MM.1S (cell line): ENCODE results near the gene SIL1.

Source experiments
- DNase-seq: peaks from one replicate; pipeline ENCODE4 v3.0.0-alpha.2; 2015
- H2AFZ ChIP-seq: fragments of 300-600 bp; sonication (generic); 2 replicates; pipeline ENCODE4 v1.6.0; 2016; ENCODE audit warnings: antibody characterized with exemption, low read length
- H3F3A ChIP-seq: fragments of 300-600 bp; sonication (generic); 2 replicates; pipeline ENCODE4 v1.6.1; 2016; ENCODE audit warnings: mild to moderate bottlenecking, antibody characterized with exemption, low read length, moderate library complexity, mixed read lengths; ENCODE audit not compliant: insufficient read depth
- H3K27ac ChIP-seq: fragments of 300-600 bp; sonication (generic); 2 replicates; pipeline ENCODE4 v1.5.1; 2016; ENCODE audit warnings: mild to moderate bottlenecking, low read length
- H3K27me3 ChIP-seq: fragments of 300-600 bp; sonication (generic); replicated peaks from 2 replicates; pipeline ENCODE4 v1.6.0; 2016; ENCODE audit warnings: low read length; ENCODE audit not compliant: insufficient read depth
- H3K36me3 ChIP-seq: fragments of 300-600 bp; sonication (generic); replicated peaks from 2 replicates; pipeline ENCODE4 v1.6.1; 2016; ENCODE audit warnings: mild to moderate bottlenecking, low read length, mixed read lengths; ENCODE audit not compliant: insufficient read depth
- H3K4me1 ChIP-seq: fragments of 300-600 bp; sonication (generic); 2 replicates; pipeline ENCODE4 v1.6.1; 2016; ENCODE audit warnings: low read length, mixed read lengths
- H3K4me2 ChIP-seq: fragments of 300-600 bp; sonication (generic); 2 replicates; pipeline ENCODE4 v1.6.0; 2016; ENCODE audit warnings: low read depth, low read length
- H3K4me3 ChIP-seq: fragments of 300-600 bp; sonication (generic); 2 replicates; pipeline ENCODE4 v1.5.1; 2016; ENCODE audit warnings: low read length, mixed read lengths
- H3K79me2 ChIP-seq: fragments of 300-600 bp; sonication (generic); 2 replicates; pipeline ENCODE4 v1.6.1; 2016; ENCODE audit warnings: mixed run types, low read length, mixed read lengths
- H3K9ac ChIP-seq: fragments of 300-600 bp; sonication (generic); 2 replicates; pipeline ENCODE4 v1.6.1; 2016; ENCODE audit warnings: low read length, mixed read lengths
- H3K9me2 ChIP-seq: fragments of 300-600 bp; sonication (generic); replicated peaks from 2 replicates; pipeline ENCODE4 v1.6.1; 2016; ENCODE audit warnings: mild to moderate bottlenecking, low read length, mixed read lengths; ENCODE audit not compliant: insufficient read depth
- H3K9me3 ChIP-seq: fragments of 300-600 bp; sonication (generic); replicated peaks from 2 replicates; pipeline ENCODE4 v1.6.1; 2016; ENCODE audit warnings: mild to moderate bottlenecking, low read length, mixed read lengths; ENCODE audit not compliant: insufficient read depth
- H4K20me1 ChIP-seq: fragments of 300-600 bp; sonication (generic); 2 replicates; pipeline ENCODE4 v1.6.1; 2016; ENCODE audit warnings: mild to moderate bottlenecking, low read length, moderate library complexity, mixed read lengths; ENCODE audit not compliant: insufficient read depth
- EZH2 ChIP-seq: fragments of 300-600 bp; sonication (generic); optimal IDR thresholded peaks from 2 replicates; pipeline ENCODE3; 2017; ENCODE audit warnings: low read depth, mild to moderate bottlenecking, antibody characterized with exemption, low read length, mixed read lengths
- EZH2phosphoT487 ChIP-seq: fragments of 300-600 bp; sonication (generic); IDR thresholded peaks from 2 replicates; pipeline ENCODE4 v1.6.1; 2018; ENCODE audit warnings: antibody characterized with exemption, low read length
- TF ChIP-seq, protein P1 (sequence below): fragments of 300-600 bp; sonication (generic); IDR thresholded peaks from 2 replicates; pipeline ENCODE4 v1.5.1; 2016; ENCODE audit warnings: antibody characterized with exemption, low read length, mixed read lengths

Gene SIL1

DNA sequence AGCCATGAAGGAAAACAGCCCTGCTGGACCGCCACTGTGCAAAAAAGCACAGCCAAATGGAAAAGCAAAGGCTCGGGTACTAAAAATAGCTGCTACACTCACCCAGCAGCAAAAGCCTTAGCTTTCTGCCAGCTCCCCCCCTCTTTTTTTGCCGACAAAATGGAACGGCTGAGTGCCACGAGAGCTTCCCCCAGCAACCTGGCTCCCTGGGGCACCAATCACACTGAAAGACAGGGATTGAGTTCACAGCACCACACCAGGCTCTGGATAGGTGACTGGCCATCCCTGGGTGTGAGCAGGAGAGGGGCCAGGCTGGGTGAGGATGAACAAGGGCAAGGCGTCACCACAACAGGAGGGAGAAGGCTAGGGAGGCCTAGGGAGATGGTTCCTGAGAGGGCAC is 66.7 kb downstream of the SIL1 start:
- TF ChIP-seq, protein P1, sequence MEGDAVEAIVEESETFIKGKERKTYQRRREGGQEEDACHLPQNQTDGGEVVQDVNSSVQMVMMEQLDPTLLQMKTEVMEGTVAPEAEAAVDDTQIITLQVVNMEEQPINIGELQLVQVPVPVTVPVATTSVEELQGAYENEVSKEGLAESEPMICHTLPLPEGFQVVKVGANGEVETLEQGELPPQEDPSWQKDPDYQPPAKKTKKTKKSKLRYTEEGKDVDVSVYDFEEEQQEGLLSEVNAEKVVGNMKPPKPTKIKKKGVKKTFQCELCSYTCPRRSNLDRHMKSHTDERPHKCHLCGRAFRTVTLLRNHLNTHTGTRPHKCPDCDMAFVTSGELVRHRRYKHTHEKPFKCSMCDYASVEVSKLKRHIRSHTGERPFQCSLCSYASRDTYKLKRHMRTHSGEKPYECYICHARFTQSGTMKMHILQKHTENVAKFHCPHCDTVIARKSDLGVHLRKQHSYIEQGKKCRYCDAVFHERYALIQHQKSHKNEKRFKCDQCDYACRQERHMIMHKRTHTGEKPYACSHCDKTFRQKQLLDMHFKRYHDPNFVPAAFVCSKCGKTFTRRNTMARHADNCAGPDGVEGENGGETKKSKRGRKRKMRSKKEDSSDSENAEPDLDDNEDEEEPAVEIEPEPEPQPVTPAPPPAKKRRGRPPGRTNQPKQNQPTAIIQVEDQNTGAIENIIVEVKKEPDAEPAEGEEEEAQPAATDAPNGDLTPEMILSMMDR, result no peak
- TF ChIP-seq EZH2, result no peak
- TF ChIP-seq EZH2phosphoT487, result no peak
- H3K4me2 ChIP-seq, result no peak overlapping the region
- no peaks in the 10 kb centered on the region for H3K9me2 ChIP-seq
- no peak overlapping the region for H3K4me3 ChIP-seq
- no peaks in the 10 kb centered on the region for H3K27me3 ChIP-seq
- H3K79me2 ChIP-seq, result no peaks in the 10 kb centered on the region
- H3K9me3 ChIP-seq, result no peaks in the 10 kb centered on the region
- no peak overlapping the region for H3K9ac ChIP-seq
- DNase-seq, result no peak
- H3F3A ChIP-seq, result no peaks in the 10 kb centered on the region
- H3K27ac ChIP-seq, result no peak overlapping the region
- no peak overlapping the region for H2AFZ ChIP-seq
- no peaks in the 10 kb centered on the region for H4K20me1 ChIP-seq
- no peaks in the 10 kb centered on the region for H3K36me3 ChIP-seq
- no peaks in the 10 kb centered on the region for H3K4me1 ChIP-seq

DNA sequence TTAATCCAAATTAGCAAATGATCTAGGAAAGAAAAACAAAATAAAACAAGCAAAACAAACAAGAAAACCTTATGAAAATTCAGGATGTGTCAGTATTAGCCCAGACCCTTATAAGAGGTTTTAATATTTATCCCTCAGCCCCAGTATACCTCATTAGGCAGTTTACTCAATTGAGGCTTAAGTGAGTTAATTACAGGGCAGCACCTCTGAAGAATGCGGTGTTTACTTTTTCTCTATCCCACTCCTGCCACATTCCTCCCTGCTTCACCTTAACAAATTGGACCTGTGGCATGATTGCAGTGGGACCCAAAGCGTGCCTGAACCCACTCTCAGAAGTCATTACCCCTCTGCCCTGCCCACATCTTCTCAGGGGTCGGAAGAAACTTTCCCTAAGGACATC is 67.1 kb downstream of the SIL1 start:
- Histone ChIP-seq H3K9me3 (no peaks in the 10 kb centered on the region), H2AFZ (no peak overlapping the region), H3K27ac (no peak overlapping the region), H3K4me1 (no peaks in the 10 kb centered on the region), H3K4me2 (no peak overlapping the region), H3K9ac (no peak overlapping the region), H3K27me3 (no peaks in the 10 kb centered on the region), H3F3A (no peaks in the 10 kb centered on the region), H4K20me1 (no peaks in the 10 kb centered on the region), H3K36me3 (no peaks in the 10 kb centered on the region), H3K79me2 (no peaks in the 10 kb centered on the region), H3K9me2 (no peaks in the 10 kb centered on the region), H3K4me3 (no peak overlapping the region)
- TF ChIP-seq, protein P1, result no peak
- TF ChIP-seq EZH2phosphoT487, result no peak
- TF ChIP-seq EZH2, result no peak
- DNase-seq, result no peak

DNA sequence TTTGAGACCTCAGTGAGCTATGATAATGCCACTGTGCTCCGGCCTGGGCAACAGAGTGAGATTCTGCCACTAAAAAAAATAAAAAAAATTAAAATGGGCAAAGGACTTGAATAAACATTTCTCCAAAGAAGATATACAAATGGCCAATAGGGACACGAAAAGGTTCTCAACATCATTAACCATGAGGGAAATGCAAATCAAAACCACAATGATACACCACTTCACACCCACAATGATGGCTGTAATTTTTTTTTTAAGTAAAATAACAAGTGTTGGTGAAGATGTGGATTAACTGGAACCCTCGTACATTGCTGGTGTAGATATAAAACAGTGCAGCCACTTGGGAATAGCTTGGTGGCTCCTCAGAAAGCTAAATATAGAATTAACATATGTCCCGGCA is 68.0 kb downstream of the SIL1 start:
- Histone ChIP-seq H3K27ac (no peak overlapping the region), H3K36me3 (no peaks in the 10 kb centered on the region), H3K4me2 (no peak overlapping the region), H2AFZ (no peak overlapping the region), H3K27me3 (no peaks in the 10 kb centered on the region), H3K4me1 (no peaks in the 10 kb centered on the region), H3K9me3 (no peaks in the 10 kb centered on the region), H4K20me1 (no peaks in the 10 kb centered on the region), H3K9ac (no peak overlapping the region), H3F3A (no peaks in the 10 kb centered on the region), H3K4me3 (no peak overlapping the region), H3K9me2 (no peaks in the 10 kb centered on the region), H3K79me2 (no peaks in the 10 kb centered on the region)
- TF ChIP-seq, protein P1, result no peak
- no peak for TF ChIP-seq EZH2
- TF ChIP-seq EZH2phosphoT487, result no peak
- DNase-seq, result no peak
